Kidney epithelial cell (primary cell): ENCODE measurements around the gene KRTAP5-8. TPM values are rescaled to one million over a fixed set of nuclear protein-coding genes. Genes with fewer than 3 reads are reported as not detected.
"Not testable (repeated sequence)": the region's sequence is repeated elsewhere in the genome, so short reads cannot be mapped to it uniquely, and the experiment has no call there.

Source experiments
- DNase-seq: peaks from one replicate; pipeline ENCODE4 v3.0.0-alpha.2; 2010; ENCODE audit warnings: low read depth
- H3K27me3 ChIP-seq: 2 replicates; pipeline ENCODE4 v1.6.0; 2011; ENCODE audit warnings: low read length; ENCODE audit not compliant: control insufficient read depth, insufficient read depth
- H3K36me3 ChIP-seq: 2 replicates; pipeline ENCODE4 v1.5.1; 2011; ENCODE audit warnings: low read length; ENCODE audit not compliant: control insufficient read depth, insufficient read depth
- H3K4me3 ChIP-seq: 2 replicates; pipeline ENCODE4 v1.5.1; 2011; ENCODE audit warnings: low read depth, mild to moderate bottlenecking, control low read depth, low read length
- total RNA-seq: library from RNA; depleted of rRNA; stranded (reverse); fragments of >200 nt; gene quantifications from 2 replicates; pipeline ENCODE4 v1.2.3, GENCODE V29; 2015
- TF ChIP-seq, protein P1 (sequence below): IDR thresholded peaks from 2 replicates; pipeline ENCODE4 v1.5.1; 2011; ENCODE audit warnings: mild to moderate bottlenecking, moderate library complexity, low read length, control low read depth, inconsistent platforms; ENCODE audit not compliant: insufficient read depth, poor library complexity, severe bottlenecking

The KRTAP5-8 gene
- total RNA-seq, 1 donor from 2014 or later, result not detected

DNA sequence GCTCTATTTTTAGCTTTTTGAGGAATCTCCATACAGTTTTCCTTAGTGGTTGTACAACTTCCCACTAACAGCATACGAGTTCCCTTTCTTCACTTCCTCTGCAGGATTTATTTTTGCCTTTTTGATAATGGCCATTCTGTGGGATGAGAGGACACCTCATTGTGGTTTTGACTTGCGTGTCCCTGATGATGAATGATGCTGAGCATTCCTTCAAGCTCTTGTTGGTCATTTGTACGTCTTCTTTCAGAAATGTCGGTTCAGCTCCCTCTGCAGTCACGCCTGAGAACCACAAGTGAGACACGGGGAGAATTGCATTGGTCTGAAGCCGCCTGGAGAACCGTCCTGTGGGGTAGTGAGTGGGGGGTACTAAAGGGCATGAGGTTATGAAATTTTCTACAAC is 25.6 kb downstream of the KRTAP5-8 start:
- no peak for DNase-seq
- Histone ChIP-seq H3K4me3 (no peak overlapping the region), H3K36me3 (no peaks in the 10 kb centered on the region), H3K27me3 (peaks cover 5% of the 10 kb centered on the region)
- TF ChIP-seq, protein P1, sequence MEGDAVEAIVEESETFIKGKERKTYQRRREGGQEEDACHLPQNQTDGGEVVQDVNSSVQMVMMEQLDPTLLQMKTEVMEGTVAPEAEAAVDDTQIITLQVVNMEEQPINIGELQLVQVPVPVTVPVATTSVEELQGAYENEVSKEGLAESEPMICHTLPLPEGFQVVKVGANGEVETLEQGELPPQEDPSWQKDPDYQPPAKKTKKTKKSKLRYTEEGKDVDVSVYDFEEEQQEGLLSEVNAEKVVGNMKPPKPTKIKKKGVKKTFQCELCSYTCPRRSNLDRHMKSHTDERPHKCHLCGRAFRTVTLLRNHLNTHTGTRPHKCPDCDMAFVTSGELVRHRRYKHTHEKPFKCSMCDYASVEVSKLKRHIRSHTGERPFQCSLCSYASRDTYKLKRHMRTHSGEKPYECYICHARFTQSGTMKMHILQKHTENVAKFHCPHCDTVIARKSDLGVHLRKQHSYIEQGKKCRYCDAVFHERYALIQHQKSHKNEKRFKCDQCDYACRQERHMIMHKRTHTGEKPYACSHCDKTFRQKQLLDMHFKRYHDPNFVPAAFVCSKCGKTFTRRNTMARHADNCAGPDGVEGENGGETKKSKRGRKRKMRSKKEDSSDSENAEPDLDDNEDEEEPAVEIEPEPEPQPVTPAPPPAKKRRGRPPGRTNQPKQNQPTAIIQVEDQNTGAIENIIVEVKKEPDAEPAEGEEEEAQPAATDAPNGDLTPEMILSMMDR, result peak; percentile 34

DNA sequence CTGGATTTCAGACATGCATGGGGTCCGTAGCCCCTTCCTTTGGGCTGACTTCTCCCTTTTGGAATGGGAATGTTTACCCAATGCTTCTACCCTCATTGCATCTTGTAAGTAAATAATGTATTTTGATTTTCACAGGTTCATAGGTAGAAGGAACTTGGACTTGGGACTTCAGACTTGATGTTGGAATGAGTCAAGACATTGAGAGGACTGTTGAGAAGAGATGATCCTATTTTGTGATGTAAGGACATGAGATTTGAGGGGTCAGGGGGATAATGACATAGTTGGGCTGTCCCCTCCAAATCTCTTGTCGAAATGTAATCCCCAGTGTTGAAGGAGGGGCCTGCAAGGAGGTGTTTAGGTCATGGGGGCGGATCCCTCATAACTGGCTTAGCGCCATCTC is 26.6 kb downstream of the KRTAP5-8 start:
- Histone ChIP-seq H3K36me3 (no peaks in the 10 kb centered on the region), H3K4me3 (no peak overlapping the region), H3K27me3 (peaks cover 8% of the 10 kb centered on the region)
- TF ChIP-seq, protein P1, result no peak
- no peak for DNase-seq

DNA sequence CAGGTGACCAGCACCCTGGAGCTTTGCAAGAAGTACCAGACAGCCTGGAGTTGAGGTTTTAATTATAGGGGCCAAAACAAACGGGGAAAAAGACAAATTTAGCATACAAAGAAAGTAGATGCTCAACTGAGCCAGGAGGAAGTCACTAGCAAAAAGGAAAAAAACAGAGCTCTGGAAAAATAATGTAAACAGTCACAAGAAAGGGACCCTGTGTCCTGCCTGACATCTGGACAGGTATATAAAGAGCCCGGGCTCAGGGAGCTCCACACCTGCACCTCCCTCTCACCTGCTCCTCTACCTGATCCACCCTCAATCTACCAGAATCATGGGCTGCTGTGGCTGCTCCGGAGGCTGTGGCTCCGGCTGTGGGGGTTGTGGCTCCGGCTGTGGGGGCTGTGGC is 27.4 kb downstream of the KRTAP5-8 start, which contains the start of gene KRTAP5-10:
TSS of gene KRTAP5-10 (plus strand) at position 301 of the 400 bp plus-strand sequence. CDS start at position 326, 25 bp downstream.
- DNase-seq, result no peak
- TF ChIP-seq, protein P1, result no peak
- peaks cover 8% of the 10 kb centered on the region for H3K27me3 ChIP-seq
- H3K4me3 ChIP-seq, result no peak within 1 kb of the TSS
- H3K36me3 ChIP-seq, result no peaks in the 10 kb centered on the region

DNA sequence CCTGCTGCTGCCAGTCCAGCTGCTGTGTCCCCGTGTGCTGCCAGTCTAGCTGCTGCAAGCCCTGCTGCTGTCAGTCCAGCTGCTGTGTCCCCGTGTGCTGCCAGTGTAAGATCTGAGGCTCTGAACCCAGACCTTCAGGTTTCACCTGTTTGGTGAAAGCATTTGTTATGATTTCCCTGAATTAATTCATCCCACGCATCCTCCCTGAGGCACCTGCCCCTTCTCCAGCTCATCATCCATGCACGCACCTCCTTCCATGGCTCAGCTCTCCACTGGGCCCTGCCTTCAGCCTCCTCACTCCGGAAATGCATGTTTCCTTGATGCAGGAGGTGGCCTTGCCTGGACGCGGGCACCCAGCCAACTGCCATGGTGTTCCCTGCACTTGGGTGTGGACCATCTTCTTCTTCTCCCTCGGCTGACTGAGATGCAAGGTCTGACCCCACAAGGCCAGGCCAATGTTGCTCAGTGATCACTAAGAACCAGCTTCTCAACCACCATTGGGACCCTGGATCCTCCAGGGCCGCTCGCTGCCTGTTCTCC is 28.3 kb downstream of the KRTAP5-8 start:
- no peaks in the 10 kb centered on the region for H3K36me3 ChIP-seq
- peaks cover 8% of the 10 kb centered on the region for H3K27me3 ChIP-seq
- TF ChIP-seq, protein P1, result no peak
- DNase-seq, result no peak
- no peak overlapping the region for H3K4me3 ChIP-seq

DNA sequence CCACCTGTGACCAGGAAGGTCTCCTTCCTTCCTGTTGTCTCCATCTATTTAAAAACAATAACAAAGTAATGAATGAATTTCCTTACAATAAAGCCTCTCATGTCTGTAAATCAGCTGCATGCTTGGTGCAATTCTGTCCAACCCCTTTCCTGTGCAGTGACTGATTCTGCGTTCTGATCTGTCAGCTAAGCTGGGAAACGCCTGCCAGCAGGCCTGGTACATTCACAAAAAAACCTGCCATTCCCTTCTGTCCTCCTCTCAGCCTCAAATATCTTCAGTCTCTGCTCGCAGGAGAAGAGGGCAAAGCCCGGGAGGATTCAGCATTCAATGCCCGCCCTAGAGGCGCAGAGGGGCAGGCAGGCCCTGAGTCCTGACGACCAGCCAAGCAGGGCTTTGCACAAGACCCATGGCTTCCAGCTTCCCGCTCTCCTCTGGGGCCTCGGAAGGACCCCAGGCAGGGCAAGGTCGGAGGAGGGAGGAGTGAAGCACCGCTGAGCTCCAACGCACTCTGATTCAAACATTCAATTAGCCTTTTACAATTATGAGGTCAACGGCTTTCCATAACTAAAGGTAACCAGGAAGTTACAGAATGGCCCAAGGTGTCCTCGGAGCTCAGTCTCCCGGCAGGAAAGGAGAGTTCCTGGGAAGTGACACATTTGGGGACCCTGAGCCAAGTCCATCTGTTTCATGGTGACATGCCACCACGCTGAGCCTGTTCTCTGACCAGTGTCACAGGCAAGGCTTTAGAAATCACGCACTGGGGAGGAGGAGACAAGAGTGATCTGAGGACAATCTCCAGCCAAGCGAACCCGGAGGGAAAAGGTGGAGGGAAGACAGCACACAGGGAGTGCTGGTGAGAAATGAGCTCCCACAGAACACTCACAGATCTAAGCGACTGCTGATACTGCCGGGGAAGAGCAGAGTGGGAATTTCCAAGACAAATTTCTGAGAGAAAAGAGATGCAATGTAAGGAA is 29.1 kb downstream of the KRTAP5-8 start:
- not testable (repeated sequence) for H3K27me3 ChIP-seq, H3K4me3 ChIP-seq, H3K36me3 ChIP-seq, DNase-seq

DNA sequence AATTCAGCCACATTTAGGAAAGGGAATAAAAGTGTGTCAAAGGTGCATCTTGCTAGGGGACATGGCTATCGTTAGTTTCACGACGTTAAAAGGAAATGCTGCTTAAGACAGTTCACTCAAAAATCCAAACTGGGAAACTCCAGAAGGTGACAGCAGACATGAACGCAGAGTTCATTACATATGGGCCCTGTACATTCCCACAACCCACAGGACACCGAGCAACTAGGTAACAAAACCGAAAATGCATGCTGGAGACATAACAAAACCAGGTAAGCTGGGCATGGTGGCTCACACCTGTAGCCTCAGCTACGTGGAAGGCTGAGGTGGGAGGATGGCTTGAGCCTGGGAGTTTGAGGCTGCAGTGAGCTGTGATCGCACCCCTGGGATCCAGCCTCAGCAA is 29.8 kb downstream of the KRTAP5-8 start:
- DNase-seq, H3K4me3 ChIP-seq, H3K36me3 ChIP-seq, H3K27me3 ChIP-seq: not testable (repeated sequence)
